ENCODE measurements around the gene HOXD3. TPM values are rescaled to one million over a fixed set of nuclear protein-coding genes. Genes with fewer than 3 reads are reported as not detected.

Gene HOXD3
- total and polyA plus RNA-seq, 10 donors, result 1.2 to 15.3 (median 7.7) TPM

- no peak for DNase-seq
- H3K4me1 ChIP-seq, result peaks cover 6 to 23% (median 15%) of the 10 kb centered on the region in 6 donors
- H3K9me3 ChIP-seq, result no peaks in the 10 kb centered on the region
- intact Hi-C loops (cut with DNase I; ENCODE audit: low total_unique reads), result no loop called here
- H3K4me3 ChIP-seq, result no peak overlapping the region
- WGBS, 5 donors, result 72 to 81% (median 74%) methylated on average over 3 of the region's 3 CpGs
- no peak overlapping the region for H3K27ac ChIP-seq
- no peaks in the 10 kb centered on the region for H3K36me3 ChIP-seq
- no peak for TF ChIP-seq POLR2AphosphoS5 (IDR thresholded peaks at IDR 0.05)
- no peak for TF ChIP-seq CTCF (IDR thresholded peaks at IDR 0.05 in 8 of 11, conservative IDR thresholded peaks at IDR 0.05 in 3 of 11)
- no peak for TF ChIP-seq POLR2A (IDR thresholded peaks at IDR 0.05)
- H3K27me3 ChIP-seq (replicated peaks in 1 of 7), result peaks cover 0 to 98% (median 23%) of the 10 kb centered on the region in 7 donors
Measured at GRCh38 chr2:176182671-176183070, 25.6 kb downstream of the HOXD3 start.

GRCh38 chr2:176184749-176185148, 27.6 kb downstream of the HOXD3 start:
- 62 to 78% (median 66%) methylated on average over 2 of the region's 2 CpGs for WGBS, 5 donors
- H3K27ac ChIP-seq, result no peak overlapping the region
- peaks cover 11 to 98% (median 23%) of the 10 kb centered on the region in 7 donors for H3K27me3 ChIP-seq (replicated peaks in 1 of 7)
- H3K4me3 ChIP-seq, result no peak overlapping the region
- H3K9me3 ChIP-seq, result no peaks in the 10 kb centered on the region
- no peak for DNase-seq
- no peaks in the 10 kb centered on the region for H3K36me3 ChIP-seq
- intact Hi-C loops (cut with DNase I; ENCODE audit: low total_unique reads), result no loop called here
- peaks cover 17 to 29% (median 25%) of the 10 kb centered on the region in 6 donors for H3K4me1 ChIP-seq
- TF ChIP-seq POLR2A (IDR thresholded peaks at IDR 0.05) (no peak), POLR2AphosphoS5 (IDR thresholded peaks at IDR 0.05) (no peak), CTCF (IDR thresholded peaks at IDR 0.05 in 8 of 11, conservative IDR thresholded peaks at IDR 0.05 in 3 of 11) (no peak)

GRCh38 chr2:176186024-176186423, 28.9 kb downstream of the HOXD3 start:
- TF ChIP-seq POLR2AphosphoS5 (IDR thresholded peaks at IDR 0.05), result no peak
- intact Hi-C loops (cut with DNase I; ENCODE audit: low total_unique reads), result no loop called here
- no peak overlapping the region for H3K4me3 ChIP-seq
- no peak overlapping the region for H3K27ac ChIP-seq
- peaks cover 18 to 34% (median 28%) of the 10 kb centered on the region in 6 donors for H3K4me1 ChIP-seq
- H3K27me3 ChIP-seq (replicated peaks in 1 of 7), result peaks cover 11 to 98% (median 35%) of the 10 kb centered on the region in 7 donors
- DNase-seq, result no peak
- no peaks in the 10 kb centered on the region for H3K36me3 ChIP-seq
- H3K9me3 ChIP-seq, result no peaks in the 10 kb centered on the region
- WGBS, 5 donors, result 88 to 96% (median 89%) methylated on average over 2 of the region's 2 CpGs

- 2 to 7% (median 4%) methylated on average over 9 to 13 of the region's 13 CpGs for WGBS, 5 donors
- Histone ChIP-seq H3K36me3 (no peaks in the 10 kb centered on the region), H3K9me3 (no peaks in the 10 kb centered on the region), H3K27me3 (replicated peaks in 1 of 7) (peaks cover 11 to 99% (median 48%) of the 10 kb centered on the region in 7 donors), H3K4me1 (peaks cover 18 to 34% (median 28%) of the 10 kb centered on the region in 6 donors), H3K4me3 (peak overlapping the region; percentile 36 to 77 (median 55)), H3K27ac (peak overlapping the region in 6 of 8 donors; percentile 62 to 80 (median 68))
- intact Hi-C loops (cut with DNase I; ENCODE audit: low total_unique reads), result no loop called here
- no peak for DNase-seq
- TF ChIP-seq POLR2AphosphoS5 (IDR thresholded peaks at IDR 0.05) (no peak), POLR2A (IDR thresholded peaks at IDR 0.05) (no peak), CTCF (IDR thresholded peaks at IDR 0.05 in 8 of 11, conservative IDR thresholded peaks at IDR 0.05 in 3 of 11) (no peak)
Measured at GRCh38 chr2:176187200-176187898, 30.2 kb downstream of the HOXD3 start.

Data from spleen (tissue), 11 donors.